GM21529 (cell line): ENCODE results near the gene WDR62.
A peak's percentile ranks its signal among the peaks of the same experiment; 100 is the strongest.
"Not testable (repeated sequence)": the region's sequence is repeated elsewhere in the genome, so short reads cannot be mapped to it uniquely, and the experiment has no call there.

Experiments
- ATAC-seq: cut with Tn5 transposase; IDR thresholded peaks from one replicate; pipeline ENCODE4 v1.9.1; 2021; ENCODE audit not compliant: unreplicated experiment

Gene WDR62

GRCh38 chr19:36032251-36033104 lies 22.2 kb upstream of the WDR62 start, which contains the start of gene CLIP3:
Gene CLIP3 (minus strand): TSS chr19:36032873. CDS start chr19:36032357, 516 bp downstream.
- no peak for ATAC-seq

GRCh38 chr19:36040495-36040894 lies 14.2 kb upstream of the WDR62 start:
- no peak for ATAC-seq

- not testable (repeated sequence) for ATAC-seq
Observed at GRCh38 chr19:36041092-36041491, 13.6 kb upstream of the WDR62 start.

GRCh38 chr19:36041831-36042230 lies 12.9 kb upstream of the WDR62 start:
- no peak for ATAC-seq

- no peak for ATAC-seq
Observed at GRCh38 chr19:36043952-36044351, 10.7 kb upstream of the WDR62 start.

- ATAC-seq = no peak
Observed at GRCh38 chr19:36046443-36047050, 8.2 kb upstream of the WDR62 start.

GRCh38 chr19:36047835-36048234 lies 6.9 kb upstream of the WDR62 start:
- no peak for ATAC-seq

- ATAC-seq = no peak
Observed at GRCh38 chr19:36049080-36049698, 5.5 kb upstream of the WDR62 start.

- no peak for ATAC-seq
Observed at GRCh38 chr19:36051236-36051635, 3.5 kb upstream of the WDR62 start.

GRCh38 chr19:36051637-36052036 lies 3.1 kb upstream of the WDR62 start:
- ATAC-seq = no peak

- ATAC-seq = peak; percentile 77
Observed at GRCh38 chr19:36054119-36054732, 471 bp upstream of the WDR62 start, which contains the start of gene THAP8. Gene THAP8 (minus strand): TSS chr19:36054285. CDS start chr19:36054217, 68 bp downstream.

GRCh38 chr19:36058481-36059179 lies 3.9 kb downstream of the WDR62 start:
- ATAC-seq = no peak

- no peak for ATAC-seq
Observed at GRCh38 chr19:36059180-36059910, 4.6 kb downstream of the WDR62 start.

- ATAC-seq = no peak
Observed at GRCh38 chr19:36060430-36060829, 5.7 kb downstream of the WDR62 start.

- no peak for ATAC-seq
Observed at GRCh38 chr19:36061367-36061766, 6.7 kb downstream of the WDR62 start.

- no peak for ATAC-seq
Observed at GRCh38 chr19:36064826-36065225, 10.1 kb downstream of the WDR62 start.

GRCh38 chr19:36067681-36068080 lies 13.0 kb downstream of the WDR62 start:
- ATAC-seq = no peak

- not testable (repeated sequence) for ATAC-seq
Observed at GRCh38 chr19:36068810-36069499, 14.3 kb downstream of the WDR62 start.

- ATAC-seq = no peak
Observed at GRCh38 chr19:36072081-36072480, 17.4 kb downstream of the WDR62 start.
